GM19240 (cell line): Measurements from ENCODE around the gene OGN.

Source experiments
- DNase-seq: peaks from one replicate; pipeline ENCODE4 v3.0.0; 2011; ENCODE audit warnings: low spot score; ENCODE audit not compliant: insufficient read length

OGN gene

GRCh38 chr9:92406477-92406876 lies 2.1 kb upstream of the OGN start:
- DNase-seq, result peak; percentile 9

- no peak for DNase-seq
These were observed 1.4 kb upstream of the OGN start for GRCh38 chr9:92405818-92406217.

- DNase-seq, result no peak
These were observed 1.3 kb downstream of the OGN start for GRCh38 chr9:92402826-92403745.

GRCh38 chr9:92402360-92402759 lies 2.0 kb downstream of the OGN start:
- no peak for DNase-seq

GRCh38 chr9:92397853-92398252 lies 6.5 kb downstream of the OGN start:
- DNase-seq, result no peak

- no peak for DNase-seq
These were observed 8.8 kb downstream of the OGN start for GRCh38 chr9:92395617-92396016.

GRCh38 chr9:92393686-92394085 lies 10.7 kb downstream of the OGN start:
- no peak for DNase-seq

GRCh38 chr9:92392690-92393089 lies 11.7 kb downstream of the OGN start:
- no peak for DNase-seq

GRCh38 chr9:92385953-92386352 lies 18.4 kb downstream of the OGN start:
- DNase-seq, result no peak

- DNase-seq, result no peak
These were observed 18.9 kb downstream of the OGN start for GRCh38 chr9:92385477-92385876.

GRCh38 chr9:92385001-92385400 lies 19.4 kb downstream of the OGN start:
- DNase-seq, result no peak

GRCh38 chr9:92384375-92384774 lies 20.0 kb downstream of the OGN start:
- no peak for DNase-seq

GRCh38 chr9:92381775-92382174 lies 22.6 kb downstream of the OGN start:
- no peak for DNase-seq

- DNase-seq, result no peak
These were observed 23.8 kb downstream of the OGN start for GRCh38 chr9:92380603-92381002.

- no peak for DNase-seq
These were observed 25.4 kb downstream of the OGN start for GRCh38 chr9:92378865-92379560.

- DNase-seq, result no peak
These were observed 26.5 kb downstream of the OGN start for GRCh38 chr9:92377876-92378275.

GRCh38 chr9:92373167-92373566 lies 31.2 kb downstream of the OGN start:
- no peak for DNase-seq

- DNase-seq, result no peak
These were observed 35.3 kb downstream of the OGN start for GRCh38 chr9:92369075-92369474.

GRCh38 chr9:92360083-92360482 lies 44.3 kb downstream of the OGN start:
- DNase-seq, result no peak

GRCh38 chr9:92359394-92359995 lies 44.9 kb downstream of the OGN start:
- no peak for DNase-seq

- DNase-seq, result no peak
These were observed 51.3 kb downstream of the OGN start for GRCh38 chr9:92353051-92353450.

GRCh38 chr9:92350740-92351133 lies 53.6 kb downstream of the OGN start:
- DNase-seq, result no peak
